HEK293 (cell line): ENCODE measurements around the gene PCBD2.

Source experiments
- ATF2 ChIP-seq: fragments of 450-650 bp; formaldehyde crosslinking; IDR thresholded peaks from 2 replicates; pipeline ENCODE4 v1.5.1; 2016; ENCODE audit warnings: missing biosample characterization, missing genetic modification characterization, low read depth
- GFI1B ChIP-seq: fragments of 450-650 bp; formaldehyde crosslinking; IDR thresholded peaks from 2 replicates; pipeline ENCODE4 v1.5.1; 2016; ENCODE audit warnings: missing biosample characterization, missing genetic modification characterization
- KLF17 ChIP-seq: fragments of 450-650 bp; formaldehyde crosslinking; IDR thresholded peaks from 2 replicates; pipeline ENCODE4 v1.5.1; 2016; ENCODE audit warnings: missing biosample characterization, missing genetic modification characterization
- PRDM6 ChIP-seq: fragments of 450-650 bp; formaldehyde crosslinking; IDR thresholded peaks from 2 replicates; pipeline ENCODE4 v1.5.1; 2017; ENCODE audit warnings: missing biosample characterization, missing genetic modification characterization
- REST ChIP-seq: fragments of 450-650 bp; formaldehyde crosslinking; IDR thresholded peaks from 2 replicates; pipeline ENCODE4 v1.5.1; 2016; ENCODE audit warnings: missing biosample characterization, missing genetic modification characterization
- SCRT2 ChIP-seq: fragments of 450-650 bp; formaldehyde crosslinking; IDR thresholded peaks from 2 replicates; pipeline ENCODE4 v1.5.1; 2016; ENCODE audit warnings: missing biosample characterization, missing genetic modification characterization
- ZBTB21 ChIP-seq: fragments of 450-650 bp; formaldehyde crosslinking; IDR thresholded peaks from 2 replicates; pipeline ENCODE4 v1.5.1; 2017; ENCODE audit warnings: missing biosample characterization, missing genetic modification characterization
- ZBTB6 ChIP-seq: fragments of 450-650 bp; formaldehyde crosslinking; IDR thresholded peaks from 2 replicates; pipeline ENCODE4 v1.5.1; 2017; ENCODE audit warnings: missing biosample characterization, missing genetic modification characterization
- ZFP3 ChIP-seq: fragments of 450-650 bp; formaldehyde crosslinking; IDR thresholded peaks from 2 replicates; pipeline ENCODE4 v1.5.1; 2016; ENCODE audit warnings: low read depth, missing biosample characterization, missing genetic modification characterization
- ZNF112 ChIP-seq: fragments of 450-650 bp; formaldehyde crosslinking; IDR thresholded peaks from 2 replicates; pipeline ENCODE4 v1.5.0; 2017; ENCODE audit warnings: missing biosample characterization, missing genetic modification characterization
- ZNF155 ChIP-seq: fragments of 450-650 bp; formaldehyde crosslinking; IDR thresholded peaks from 2 replicates; pipeline ENCODE4 v1.5.1; 2016; ENCODE audit warnings: missing biosample characterization, missing genetic modification characterization
- ZNF18 ChIP-seq: fragments of 450-650 bp; formaldehyde crosslinking; IDR thresholded peaks from 2 replicates; pipeline ENCODE4 v1.5.1; 2016; ENCODE audit warnings: missing biosample characterization, missing genetic modification characterization
- ZNF221 ChIP-seq: fragments of 450-650 bp; formaldehyde crosslinking; IDR thresholded peaks from 2 replicates; pipeline ENCODE4 v1.5.1; 2017; ENCODE audit warnings: missing biosample characterization, missing genetic modification characterization, borderline replicate concordance
- ZNF266 ChIP-seq: fragments of 450-650 bp; formaldehyde crosslinking; IDR thresholded peaks from 2 replicates; pipeline ENCODE4 v1.5.1; 2016; ENCODE audit warnings: missing biosample characterization, missing genetic modification characterization, low read depth
- ZNF354C ChIP-seq: fragments of 450-650 bp; formaldehyde crosslinking; IDR thresholded peaks from 2 replicates; pipeline ENCODE4 v1.5.1; 2016; ENCODE audit warnings: missing biosample characterization, missing genetic modification characterization, low read depth, borderline replicate concordance
- ZNF398 ChIP-seq: fragments of 450-650 bp; formaldehyde crosslinking; IDR thresholded peaks from 2 replicates; pipeline ENCODE4 v1.5.1; 2017; ENCODE audit warnings: missing biosample characterization, missing genetic modification characterization
- ZNF404 ChIP-seq: fragments of 450-650 bp; formaldehyde crosslinking; IDR thresholded peaks from 2 replicates; pipeline ENCODE4 v1.5.1; 2017; ENCODE audit warnings: missing biosample characterization, missing genetic modification characterization
- ZNF513 ChIP-seq: fragments of 450-650 bp; IDR thresholded peaks from 2 replicates; pipeline ENCODE4 v1.5.1; 2018; ENCODE audit warnings: missing biosample characterization, missing genetic modification characterization
- ZNF521 ChIP-seq: fragments of 450-650 bp; formaldehyde crosslinking; IDR thresholded peaks from 2 replicates; pipeline ENCODE4 v1.5.1; 2017; ENCODE audit warnings: missing biosample characterization, mild to moderate bottlenecking, missing genetic modification characterization
- ZNF585B ChIP-seq: fragments of 450-650 bp; formaldehyde crosslinking; IDR thresholded peaks from 2 replicates; pipeline ENCODE4 v1.5.1; 2016; ENCODE audit warnings: missing biosample characterization, missing genetic modification characterization
- ZNF692 ChIP-seq: fragments of 450-650 bp; formaldehyde crosslinking; IDR thresholded peaks from 2 replicates; pipeline ENCODE4 v1.5.1; 2016; ENCODE audit warnings: missing biosample characterization, missing genetic modification characterization
- ZNF777 ChIP-seq: fragments of 450-650 bp; formaldehyde crosslinking; IDR thresholded peaks from 2 replicates; pipeline ENCODE4 v1.5.1; 2017; ENCODE audit warnings: missing biosample characterization, missing genetic modification characterization, borderline replicate concordance

PCBD2 gene

GRCh38 chr5:134873987-134874830 lies 30.7 kb upstream of the PCBD2 start, which contains the start of gene TXNDC15 (continued):
- TF ChIP-seq ZNF404 (tag by site-specific recombination) (no peak), ZNF18 (no peak), ZNF155 (tag by site-specific recombination) (no peak), ZNF777 (peak; percentile 52), GFI1B (tag by site-specific recombination) (no peak), ZNF112 (tag by site-specific recombination) (no peak), KLF17 (tag by site-specific recombination) (peak; percentile 86), SCRT2 (tag by site-specific recombination) (peak; percentile 37; the same call in 1 of the 2 replicates), ZNF585B (tag by site-specific recombination) (no peak), ZNF513 (tag by site-specific recombination) (no peak; the same call in 1 of the 2 replicates), ZNF221 (tag by site-specific recombination) (no peak), ZBTB6 (tag by site-specific recombination) (no peak; the same call in none of the 2 replicates), ATF2 (tag by site-specific recombination) (no peak), ZNF398 (tag by site-specific recombination) (peak; percentile 50; the same call in 1 of the 2 replicates), REST (peak; percentile 53; the same call in 1 of the 2 replicates), ZBTB21 (tag by site-specific recombination) (peak; percentile 49; the same call in 1 of the 2 replicates), ZNF354C (no peak), PRDM6 (tag by site-specific recombination) (no peak), ZNF266 (no peak), ZFP3 (tag by site-specific recombination) (no peak), ZNF521 (tag by site-specific recombination) (no peak), ZNF692 (tag by site-specific recombination) (peak; percentile 80)
